ENCODE measurements around the gene TBC1D22A.
"Not testable (repeated sequence)": the region's sequence is repeated elsewhere in the genome, so short reads cannot be mapped to it uniquely, and the experiment has no call there.

Gene TBC1D22A

GRCh38 chr22:47132428-47132825 lies 370.0 kb downstream of the TBC1D22A start:
- Histone ChIP-seq H3K27me3 (ENCODE audit: control insufficient read depth, insufficient read depth, low read length) (no peaks in the 10 kb centered on the region), H3K4me1 (ENCODE audit: control insufficient read depth, insufficient read depth, low read length) (peaks cover 3% of the 10 kb centered on the region), H3K4me3 (ENCODE audit: low read length) (no peak overlapping the region), H3K9ac (ENCODE audit: low read depth, low read length) (no peak overlapping the region), H3K36me3 (ENCODE audit: insufficient read depth, low read length) (no peaks in the 10 kb centered on the region), H3K4me2 (ENCODE audit: low read length) (no peak overlapping the region), H3K9me3 (replicated peaks; ENCODE audit: low read length) (no peaks in the 10 kb centered on the region)

GRCh38 chr22:47133061-47133969 lies 370.9 kb downstream of the TBC1D22A start:
- Histone ChIP-seq H3K9me3 (replicated peaks; ENCODE audit: low read length) (no peaks in the 10 kb centered on the region), H3K27me3 (ENCODE audit: control insufficient read depth, insufficient read depth, low read length) (no peaks in the 10 kb centered on the region), H3K36me3 (ENCODE audit: insufficient read depth, low read length) (no peaks in the 10 kb centered on the region), H3K4me1 (ENCODE audit: control insufficient read depth, insufficient read depth, low read length) (peaks cover 3% of the 10 kb centered on the region), H3K4me2 (ENCODE audit: low read length) (no peak overlapping the region), H3K9ac (ENCODE audit: low read depth, low read length) (no peak overlapping the region), H3K4me3 (ENCODE audit: low read length) (no peak overlapping the region)

- H3K27me3 ChIP-seq (ENCODE audit: control insufficient read depth, insufficient read depth, low read length) = no peaks in the 10 kb centered on the region
- H3K9me3 ChIP-seq (replicated peaks; ENCODE audit: low read length) = no peaks in the 10 kb centered on the region
Observed at GRCh38 chr22:47134222-47134621, 371.8 kb downstream of the TBC1D22A start.

GRCh38 chr22:47135338-47135737 lies 372.9 kb downstream of the TBC1D22A start:
- no peak overlapping the region for H3K4me3 ChIP-seq (ENCODE audit: low read length)
- H3K9me3 ChIP-seq (replicated peaks; ENCODE audit: low read length) = no peaks in the 10 kb centered on the region
- H3K4me1 ChIP-seq (ENCODE audit: control insufficient read depth, insufficient read depth, low read length) = no peaks in the 10 kb centered on the region
- H3K4me2 ChIP-seq (ENCODE audit: low read length) = no peak overlapping the region
- no peak overlapping the region for H3K9ac ChIP-seq (ENCODE audit: low read depth, low read length)
- H3K36me3 ChIP-seq (ENCODE audit: insufficient read depth, low read length) = no peaks in the 10 kb centered on the region
- no peaks in the 10 kb centered on the region for H3K27me3 ChIP-seq (ENCODE audit: control insufficient read depth, insufficient read depth, low read length)

More at GRCh38 chr22:47134222-47134621, 371.8 kb downstream of the TBC1D22A start:
- no peak overlapping the region for H3K9ac ChIP-seq (ENCODE audit: low read depth, low read length)
- no peaks in the 10 kb centered on the region for H3K36me3 ChIP-seq (ENCODE audit: insufficient read depth, low read length)
- H3K4me1 ChIP-seq (ENCODE audit: control insufficient read depth, insufficient read depth, low read length) = peaks cover 3% of the 10 kb centered on the region
- H3K4me3 ChIP-seq (ENCODE audit: low read length) = no peak overlapping the region
- no peak overlapping the region for H3K4me2 ChIP-seq (ENCODE audit: low read length)

GRCh38 chr22:47136050-47136449 lies 373.6 kb downstream of the TBC1D22A start:
- Histone ChIP-seq H3K4me3 (ENCODE audit: low read length) (no peak overlapping the region), H3K9ac (ENCODE audit: low read depth, low read length) (no peak overlapping the region), H3K4me2 (ENCODE audit: low read length) (no peak overlapping the region), H3K36me3 (ENCODE audit: insufficient read depth, low read length) (no peaks in the 10 kb centered on the region), H3K27me3 (ENCODE audit: control insufficient read depth, insufficient read depth, low read length) (no peaks in the 10 kb centered on the region), H3K4me1 (ENCODE audit: control insufficient read depth, insufficient read depth, low read length) (no peaks in the 10 kb centered on the region), H3K9me3 (replicated peaks; ENCODE audit: low read length) (no peaks in the 10 kb centered on the region)

GRCh38 chr22:47136671-47137070 lies 374.2 kb downstream of the TBC1D22A start:
- no peak overlapping the region for H3K4me3 ChIP-seq (ENCODE audit: low read length)
- no peaks in the 10 kb centered on the region for H3K4me1 ChIP-seq (ENCODE audit: control insufficient read depth, insufficient read depth, low read length)
- no peaks in the 10 kb centered on the region for H3K27me3 ChIP-seq (ENCODE audit: control insufficient read depth, insufficient read depth, low read length)
- no peak overlapping the region for H3K4me2 ChIP-seq (ENCODE audit: low read length)
- no peaks in the 10 kb centered on the region for H3K9me3 ChIP-seq (replicated peaks; ENCODE audit: low read length)
- H3K36me3 ChIP-seq (ENCODE audit: insufficient read depth, low read length) = no peaks in the 10 kb centered on the region
- H3K9ac ChIP-seq (ENCODE audit: low read depth, low read length) = no peak overlapping the region

GRCh38 chr22:47139013-47139789 lies 376.8 kb downstream of the TBC1D22A start:
- no peaks in the 10 kb centered on the region for H3K9me3 ChIP-seq (replicated peaks; ENCODE audit: low read length)
- H3K27me3 ChIP-seq (ENCODE audit: control insufficient read depth, insufficient read depth, low read length) = no peaks in the 10 kb centered on the region
- no peak overlapping the region for H3K9ac ChIP-seq (ENCODE audit: low read depth, low read length)
- no peaks in the 10 kb centered on the region for H3K4me1 ChIP-seq (ENCODE audit: control insufficient read depth, insufficient read depth, low read length)
- no peak overlapping the region for H3K4me3 ChIP-seq (ENCODE audit: low read length)
- no peaks in the 10 kb centered on the region for H3K36me3 ChIP-seq (ENCODE audit: insufficient read depth, low read length)
- no peak overlapping the region for H3K4me2 ChIP-seq (ENCODE audit: low read length)

- no peaks in the 10 kb centered on the region for H3K36me3 ChIP-seq (ENCODE audit: insufficient read depth, low read length)
- H3K27me3 ChIP-seq (ENCODE audit: control insufficient read depth, insufficient read depth, low read length) = no peaks in the 10 kb centered on the region
- no peak overlapping the region for H3K4me2 ChIP-seq (ENCODE audit: low read length)
- H3K4me3 ChIP-seq (ENCODE audit: low read length) = no peak overlapping the region
- H3K4me1 ChIP-seq (ENCODE audit: control insufficient read depth, insufficient read depth, low read length) = no peaks in the 10 kb centered on the region
- no peak overlapping the region for H3K9ac ChIP-seq (ENCODE audit: low read depth, low read length)
- no peaks in the 10 kb centered on the region for H3K9me3 ChIP-seq (replicated peaks; ENCODE audit: low read length)
Observed at GRCh38 chr22:47139790-47140119, 377.3 kb downstream of the TBC1D22A start.

- not testable (repeated sequence) for H3K4me3 ChIP-seq (ENCODE audit: low read length); H3K9me3 ChIP-seq (replicated peaks; ENCODE audit: low read length); H3K9ac ChIP-seq (ENCODE audit: low read depth, low read length); H3K4me2 ChIP-seq (ENCODE audit: low read length); H3K27me3 ChIP-seq (ENCODE audit: control insufficient read depth, insufficient read depth, low read length); H3K4me1 ChIP-seq (ENCODE audit: control insufficient read depth, insufficient read depth, low read length); H3K36me3 ChIP-seq (ENCODE audit: insufficient read depth, low read length)
Observed at GRCh38 chr22:47140975-47141374, 378.5 kb downstream of the TBC1D22A start.

GRCh38 chr22:47142427-47143046 lies 380.1 kb downstream of the TBC1D22A start:
- H3K4me1 ChIP-seq (ENCODE audit: control insufficient read depth, insufficient read depth, low read length) = no peaks in the 10 kb centered on the region
- no peak overlapping the region for H3K4me3 ChIP-seq (ENCODE audit: low read length)
- H3K9me3 ChIP-seq (replicated peaks; ENCODE audit: low read length) = no peaks in the 10 kb centered on the region
- H3K4me2 ChIP-seq (ENCODE audit: low read length) = no peak overlapping the region
- no peaks in the 10 kb centered on the region for H3K27me3 ChIP-seq (ENCODE audit: control insufficient read depth, insufficient read depth, low read length)
- H3K9ac ChIP-seq (ENCODE audit: low read depth, low read length) = no peak overlapping the region
- no peaks in the 10 kb centered on the region for H3K36me3 ChIP-seq (ENCODE audit: insufficient read depth, low read length)

GRCh38 chr22:47143249-47143938 lies 380.9 kb downstream of the TBC1D22A start:
- no peak overlapping the region for H3K4me2 ChIP-seq (ENCODE audit: low read length)
- no peaks in the 10 kb centered on the region for H3K27me3 ChIP-seq (ENCODE audit: control insufficient read depth, insufficient read depth, low read length)
- no peaks in the 10 kb centered on the region for H3K36me3 ChIP-seq (ENCODE audit: insufficient read depth, low read length)
- H3K9ac ChIP-seq (ENCODE audit: low read depth, low read length) = no peak overlapping the region
- no peaks in the 10 kb centered on the region for H3K4me1 ChIP-seq (ENCODE audit: control insufficient read depth, insufficient read depth, low read length)
- H3K4me3 ChIP-seq (ENCODE audit: low read length) = no peak overlapping the region
- H3K9me3 ChIP-seq (replicated peaks; ENCODE audit: low read length) = no peaks in the 10 kb centered on the region
